GM12864 (cell line): ENCODE measurements around the gene ACSL3.

ENCODE experiments used
- DNase-seq: peaks from one replicate; pipeline ENCODE4 v3.0.0-alpha.2; 2011; ENCODE audit warnings: low read depth
- H3K4me3 ChIP-seq: 2 replicates; pipeline ENCODE4 v1.5.1; 2011; ENCODE audit warnings: mild to moderate bottlenecking, low read depth, low read length, control low read depth
- CTCF ChIP-seq: IDR thresholded peaks from 2 replicates; pipeline ENCODE4 v1.5.1; 2011; ENCODE audit warnings: low read depth, mild to moderate bottlenecking, moderate library complexity, low read length, control low read depth, inconsistent platforms; ENCODE audit errors: missing control alignments

Gene ACSL3

GRCh38 chr2:222933458-222933857 is 72.6 kb downstream of the ACSL3 start:
- H3K4me3 ChIP-seq, result no peak overlapping the region
- no peak for DNase-seq
- TF ChIP-seq CTCF, result no peak

GRCh38 chr2:222935688-222936298 is 75.0 kb downstream of the ACSL3 start:
- no peak for DNase-seq
- TF ChIP-seq CTCF, result no peak
- no peak overlapping the region for H3K4me3 ChIP-seq

GRCh38 chr2:222936705-222937104 is 75.9 kb downstream of the ACSL3 start:
- TF ChIP-seq CTCF, result no peak
- DNase-seq, result no peak
- no peak overlapping the region for H3K4me3 ChIP-seq

GRCh38 chr2:222938327-222938726 is 77.5 kb downstream of the ACSL3 start:
- TF ChIP-seq CTCF, result no peak
- no peak for DNase-seq
- H3K4me3 ChIP-seq, result no peak overlapping the region

GRCh38 chr2:222939208-222939856 is 78.5 kb downstream of the ACSL3 start:
- no peak overlapping the region for H3K4me3 ChIP-seq
- peak; percentile 40 for DNase-seq
- TF ChIP-seq CTCF, result peak; percentile 90

- no peak overlapping the region for H3K4me3 ChIP-seq
- no peak for DNase-seq
- no peak for TF ChIP-seq CTCF
Observed at GRCh38 chr2:222939979-222940378, 79.1 kb downstream of the ACSL3 start.
